Neural cell (in vitro differentiated cells): ENCODE results near the gene PTPRN2. TPM values are rescaled to one million over a fixed set of nuclear protein-coding genes. Genes with fewer than 3 reads are reported as not detected.

Experiments
- H2AFZ ChIP-seq: fragments of 200-600, 300-800 bp; sonication (generic), shearing (Covaris generic); 2 replicates; pipeline ENCODE4 v1.6.0; 2014; ENCODE audit warnings: low read depth, mild to moderate bottlenecking, antibody characterized with exemption, low read length, moderate library complexity
- H3F3A ChIP-seq: fragments of 200-600 bp; shearing (Covaris generic); 2 replicates; pipeline ENCODE4 v1.6.1; 2016; ENCODE audit warnings: mild to moderate bottlenecking, moderate library complexity, mixed read lengths, antibody characterized with exemption, low read length; ENCODE audit not compliant: insufficient read depth, poor library complexity, severe bottlenecking
- H3K27ac ChIP-seq: fragments of 200-600, 300-800 bp; sonication (generic), shearing (Covaris generic); 2 replicates; pipeline ENCODE4 v1.5.1; 2014; ENCODE audit warnings: mild to moderate bottlenecking, low read length, moderate library complexity
- H3K27me3 ChIP-seq: fragments of 300-800, 200-600 bp; sonication (generic), shearing (Covaris generic); 2 replicates; pipeline ENCODE4 v1.6.0; 2014; ENCODE audit warnings: mild to moderate bottlenecking, low read depth, low read length, moderate library complexity; ENCODE audit not compliant: insufficient read depth
- H3K36me3 ChIP-seq: fragments of 300-800, 200-600 bp; sonication (generic), shearing (Covaris generic); 2 replicates; pipeline ENCODE4 v1.5.1; 2014; ENCODE audit warnings: mild to moderate bottlenecking, antibody characterized with exemption, low read length, moderate library complexity; ENCODE audit not compliant: insufficient read depth
- H3K4me2 ChIP-seq: fragments of 300-800, 200-600 bp; sonication (generic), shearing (Covaris generic); 2 replicates; pipeline ENCODE4 v1.6.0; 2014; ENCODE audit warnings: mild to moderate bottlenecking, low read length
- H3K4me3 ChIP-seq: fragments of 300-800, 200-600 bp; sonication (generic), shearing (Covaris generic); 2 replicates; pipeline ENCODE4 v1.5.1; 2014; ENCODE audit warnings: mild to moderate bottlenecking, low read length, moderate library complexity
- H3K79me2 ChIP-seq: fragments of 200-600 bp; shearing (Covaris generic); replicated peaks from 2 replicates; pipeline ENCODE4 v1.6.0; 2014; ENCODE audit warnings: mild to moderate bottlenecking, low read length, moderate library complexity; ENCODE audit not compliant: insufficient read depth
- H3K9ac ChIP-seq: fragments of 300-800, 200-600 bp; sonication (generic), shearing (Covaris generic); 2 replicates; pipeline ENCODE4 v1.6.1; 2016; ENCODE audit warnings: mild to moderate bottlenecking, low read length, mixed read lengths
- H3K9me2 ChIP-seq: fragments of 200-600 bp; shearing (Covaris generic); 2 replicates; pipeline ENCODE4 v1.6.1; 2016; ENCODE audit warnings: mild to moderate bottlenecking, low read length, mixed read lengths; ENCODE audit not compliant: insufficient read depth
- H3K9me3 ChIP-seq: fragments of 200-600, 300-800 bp; sonication (generic), shearing (Covaris generic); 2 replicates; pipeline ENCODE4 v1.6.1; 2016; ENCODE audit warnings: mild to moderate bottlenecking, mixed run types, low read length, moderate library complexity, mixed read lengths
- H4K20me1 ChIP-seq: fragments of 200-600 bp; shearing (Covaris generic); 2 replicates; pipeline ENCODE4 v1.6.1; 2016; ENCODE audit warnings: mild to moderate bottlenecking, mixed run types; ENCODE audit not compliant: insufficient read depth
- EP300 ChIP-seq: fragments of 450-650 bp; conservative IDR thresholded peaks from 2 replicates; pipeline ENCODE4 v1.6.1; 2014; ENCODE audit warnings: antibody characterized with exemption, mild to moderate bottlenecking, moderate library complexity; ENCODE audit not compliant: poor library complexity, severe bottlenecking
- EZH2 ChIP-seq: fragments of 200-600, 300-800 bp; shearing (Covaris generic), sonication (generic); IDR thresholded peaks from 2 replicates; pipeline ENCODE4 v1.6.1; 2014; ENCODE audit warnings: antibody characterized with exemption, low read length, borderline replicate concordance, mild to moderate bottlenecking; ENCODE audit not compliant: insufficient read depth, poor library complexity, severe bottlenecking
- MXI1 ChIP-seq: fragments of 450-650 bp; conservative IDR thresholded peaks from 2 replicates; pipeline ENCODE4 v1.6.1; 2014; ENCODE audit warnings: antibody characterized with exemption, mild to moderate bottlenecking; ENCODE audit not compliant: poor library complexity, severe bottlenecking
- POLR2AphosphoS5 ChIP-seq: IDR thresholded peaks from 2 replicates; pipeline ENCODE4 v1.6.1; 2012
- RAD21 ChIP-seq: fragments of 450-650 bp; conservative IDR thresholded peaks from 2 replicates; pipeline ENCODE4 v1.6.1; 2014; ENCODE audit warnings: antibody characterized with exemption, mild to moderate bottlenecking, moderate library complexity
- SMC3 ChIP-seq: fragments of 450-650 bp; conservative IDR thresholded peaks from 2 replicates; pipeline ENCODE4 v1.6.1; 2014; ENCODE audit warnings: antibody characterized with exemption, mild to moderate bottlenecking, moderate library complexity; ENCODE audit not compliant: poor library complexity
- TAF1 ChIP-seq: IDR thresholded peaks from 2 replicates; pipeline ENCODE4 v1.6.1; 2012; ENCODE audit warnings: low read depth
- polyA plus RNA-seq: library from polyadenylated mRNA; depleted of rRNA; stranded (reverse); fragments of >200 nt; gene quantifications from 2 replicates; pipeline ENCODE4 v1.2.3, GENCODE V29; 2014
- TF ChIP-seq, protein P1 (sequence below): IDR thresholded peaks from 2 replicates; pipeline ENCODE4 v1.6.1; 2012; ENCODE audit warnings: borderline replicate concordance
- TF ChIP-seq, protein P2 (sequence below): fragments of 450-650 bp; IDR thresholded peaks from 2 replicates; pipeline ENCODE4 v1.5.1; 2014; ENCODE audit warnings: antibody characterized with exemption, mild to moderate bottlenecking, moderate library complexity; ENCODE audit not compliant: poor library complexity, severe bottlenecking

PTPRN2 gene
- polyA plus RNA-seq, 1 donor from 2014 or later, result 31.0 TPM

DNA sequence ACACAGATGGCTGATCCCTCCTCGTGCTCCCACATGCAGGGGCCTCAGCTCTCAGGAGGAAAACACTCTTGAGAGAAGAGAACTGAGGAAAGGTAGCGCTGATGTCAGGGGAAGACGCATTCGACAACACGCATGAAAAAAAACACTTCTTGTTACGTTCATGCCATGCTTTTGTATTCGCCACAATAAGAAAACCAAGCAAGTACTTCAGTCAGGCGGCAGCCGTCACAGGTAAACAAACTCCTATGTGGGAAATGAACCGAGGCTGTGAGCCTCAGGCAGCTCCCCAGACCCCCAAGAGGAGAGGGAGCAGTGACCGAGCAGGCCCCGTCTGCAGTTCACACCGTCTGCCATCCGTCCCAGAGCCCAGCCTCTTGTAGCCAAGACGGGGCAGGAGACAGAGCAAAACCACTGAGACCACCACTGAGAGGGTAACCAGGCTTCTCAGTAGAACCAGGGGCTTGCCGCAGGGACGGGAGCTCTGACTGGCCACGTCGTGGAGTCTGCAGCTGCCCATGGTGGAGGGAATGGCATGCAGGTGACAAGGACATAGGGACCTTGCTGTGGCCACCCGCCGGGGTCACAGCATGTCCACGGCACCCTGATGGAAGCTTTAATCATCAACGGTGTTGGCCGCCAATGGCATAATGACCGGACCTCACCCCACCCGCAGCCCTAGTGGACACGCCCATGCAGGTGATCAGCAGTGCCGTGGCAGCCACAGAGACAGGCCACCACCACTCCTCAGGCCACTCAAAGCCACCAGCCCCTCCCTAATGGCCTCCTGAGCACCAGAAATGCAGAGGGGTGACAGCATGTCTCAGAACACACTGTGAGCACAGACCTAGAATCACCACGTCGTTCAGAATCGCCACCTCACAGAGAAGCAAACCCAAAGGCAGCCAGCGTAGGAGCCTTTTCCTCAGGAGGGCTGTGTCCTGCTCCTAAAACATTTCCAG is 304.3 kb downstream of the PTPRN2 start:
- TF ChIP-seq EP300, result no peak
- TF ChIP-seq SMC3, result no peak
- TF ChIP-seq, protein P1, sequence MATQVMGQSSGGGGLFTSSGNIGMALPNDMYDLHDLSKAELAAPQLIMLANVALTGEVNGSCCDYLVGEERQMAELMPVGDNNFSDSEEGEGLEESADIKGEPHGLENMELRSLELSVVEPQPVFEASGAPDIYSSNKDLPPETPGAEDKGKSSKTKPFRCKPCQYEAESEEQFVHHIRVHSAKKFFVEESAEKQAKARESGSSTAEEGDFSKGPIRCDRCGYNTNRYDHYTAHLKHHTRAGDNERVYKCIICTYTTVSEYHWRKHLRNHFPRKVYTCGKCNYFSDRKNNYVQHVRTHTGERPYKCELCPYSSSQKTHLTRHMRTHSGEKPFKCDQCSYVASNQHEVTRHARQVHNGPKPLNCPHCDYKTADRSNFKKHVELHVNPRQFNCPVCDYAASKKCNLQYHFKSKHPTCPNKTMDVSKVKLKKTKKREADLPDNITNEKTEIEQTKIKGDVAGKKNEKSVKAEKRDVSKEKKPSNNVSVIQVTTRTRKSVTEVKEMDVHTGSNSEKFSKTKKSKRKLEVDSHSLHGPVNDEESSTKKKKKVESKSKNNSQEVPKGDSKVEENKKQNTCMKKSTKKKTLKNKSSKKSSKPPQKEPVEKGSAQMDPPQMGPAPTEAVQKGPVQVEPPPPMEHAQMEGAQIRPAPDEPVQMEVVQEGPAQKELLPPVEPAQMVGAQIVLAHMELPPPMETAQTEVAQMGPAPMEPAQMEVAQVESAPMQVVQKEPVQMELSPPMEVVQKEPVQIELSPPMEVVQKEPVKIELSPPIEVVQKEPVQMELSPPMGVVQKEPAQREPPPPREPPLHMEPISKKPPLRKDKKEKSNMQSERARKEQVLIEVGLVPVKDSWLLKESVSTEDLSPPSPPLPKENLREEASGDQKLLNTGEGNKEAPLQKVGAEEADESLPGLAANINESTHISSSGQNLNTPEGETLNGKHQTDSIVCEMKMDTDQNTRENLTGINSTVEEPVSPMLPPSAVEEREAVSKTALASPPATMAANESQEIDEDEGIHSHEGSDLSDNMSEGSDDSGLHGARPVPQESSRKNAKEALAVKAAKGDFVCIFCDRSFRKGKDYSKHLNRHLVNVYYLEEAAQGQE, result no peak
- no peaks in the 10 kb centered on the region for H3K9me3 ChIP-seq
- no peaks in the 10 kb centered on the region for H4K20me1 ChIP-seq
- no peak overlapping the region for H3K4me2 ChIP-seq
- H3K4me3 ChIP-seq, result no peak overlapping the region
- no peaks in the 10 kb centered on the region for H3K27me3 ChIP-seq
- H3K36me3 ChIP-seq, result no peaks in the 10 kb centered on the region
- H3F3A ChIP-seq, result no peaks in the 10 kb centered on the region
- no peaks in the 10 kb centered on the region for H3K79me2 ChIP-seq
- no peak overlapping the region for H3K9ac ChIP-seq
- H3K9me2 ChIP-seq, result no peaks in the 10 kb centered on the region
- no peak overlapping the region for H2AFZ ChIP-seq
- H3K27ac ChIP-seq, result no peak overlapping the region

DNA sequence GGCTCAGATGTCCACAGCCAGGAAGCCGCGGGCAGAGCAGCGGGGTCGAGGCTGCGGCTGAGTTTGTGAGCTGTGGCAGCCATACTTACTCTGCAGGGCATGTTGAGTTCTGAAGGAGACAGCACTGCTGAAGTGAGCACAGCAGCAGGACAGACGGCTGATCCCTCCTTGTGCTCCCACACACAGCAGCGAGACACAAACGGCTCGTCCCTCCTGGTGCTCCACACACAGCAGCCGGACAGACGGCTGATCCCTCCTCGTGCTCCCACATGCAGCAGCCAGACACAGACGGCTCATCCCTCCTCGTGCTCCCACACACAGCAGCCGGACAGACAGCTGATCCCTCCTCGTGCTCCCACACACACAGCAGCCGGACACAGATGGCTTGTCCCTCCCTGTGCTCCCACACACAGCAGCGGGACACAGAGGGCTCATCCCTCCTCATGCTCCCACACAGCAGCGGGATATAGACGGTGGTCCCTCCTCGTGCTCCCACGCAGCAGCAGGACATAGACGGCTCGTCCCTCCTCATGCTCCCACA is 305.1 kb downstream of the PTPRN2 start:
- Histone ChIP-seq H3K9ac (no peak overlapping the region), H3K79me2 (no peaks in the 10 kb centered on the region), H3K4me3 (no peak overlapping the region), H3K9me2 (no peaks in the 10 kb centered on the region), H3K36me3 (no peaks in the 10 kb centered on the region), H3K27ac (no peak overlapping the region), H4K20me1 (no peaks in the 10 kb centered on the region), H3K9me3 (no peaks in the 10 kb centered on the region), H3F3A (no peaks in the 10 kb centered on the region), H2AFZ (no peak overlapping the region), H3K4me2 (no peak overlapping the region), H3K27me3 (no peaks in the 10 kb centered on the region)
- TF ChIP-seq POLR2AphosphoS5, result no peak
- no peak for TF ChIP-seq SMC3
- no peak for TF ChIP-seq TAF1
- no peak for TF ChIP-seq EZH2
- no peak for TF ChIP-seq MXI1
- TF ChIP-seq, protein P2, sequence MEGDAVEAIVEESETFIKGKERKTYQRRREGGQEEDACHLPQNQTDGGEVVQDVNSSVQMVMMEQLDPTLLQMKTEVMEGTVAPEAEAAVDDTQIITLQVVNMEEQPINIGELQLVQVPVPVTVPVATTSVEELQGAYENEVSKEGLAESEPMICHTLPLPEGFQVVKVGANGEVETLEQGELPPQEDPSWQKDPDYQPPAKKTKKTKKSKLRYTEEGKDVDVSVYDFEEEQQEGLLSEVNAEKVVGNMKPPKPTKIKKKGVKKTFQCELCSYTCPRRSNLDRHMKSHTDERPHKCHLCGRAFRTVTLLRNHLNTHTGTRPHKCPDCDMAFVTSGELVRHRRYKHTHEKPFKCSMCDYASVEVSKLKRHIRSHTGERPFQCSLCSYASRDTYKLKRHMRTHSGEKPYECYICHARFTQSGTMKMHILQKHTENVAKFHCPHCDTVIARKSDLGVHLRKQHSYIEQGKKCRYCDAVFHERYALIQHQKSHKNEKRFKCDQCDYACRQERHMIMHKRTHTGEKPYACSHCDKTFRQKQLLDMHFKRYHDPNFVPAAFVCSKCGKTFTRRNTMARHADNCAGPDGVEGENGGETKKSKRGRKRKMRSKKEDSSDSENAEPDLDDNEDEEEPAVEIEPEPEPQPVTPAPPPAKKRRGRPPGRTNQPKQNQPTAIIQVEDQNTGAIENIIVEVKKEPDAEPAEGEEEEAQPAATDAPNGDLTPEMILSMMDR, result no peak
- no peak for TF ChIP-seq RAD21
- TF ChIP-seq, protein P1, result no peak
- no peak for TF ChIP-seq EP300
